Uterus (tissue), 2 donors: Measurements from ENCODE around the gene USP7.

Experiments
- POLR2A ChIP-seq, 2 donors: fragments of 450-650 bp; IDR thresholded peaks; one replicate each; pipeline ENCODE4 v1.6.1; 2016; ENCODE audit warnings: antibody characterized with exemption in 2 of 2, mild to moderate bottlenecking in 1 of 2, moderate library complexity in 1 of 2
- TF ChIP-seq, protein P1 (sequence below), 4 experiments: fragments of 200-600 bp in 2 of 4; fragments of 450-650 bp in 2 of 4; sonication (generic) in 2 of 4; IDR thresholded peaks; one replicate each; pipeline ENCODE4 v1.5.1; 2016 to 2019; ENCODE audit warnings: antibody characterized with exemption in 4 of 4, mild to moderate bottlenecking in 2 of 4, moderate library complexity in 1 of 4

DNA sequence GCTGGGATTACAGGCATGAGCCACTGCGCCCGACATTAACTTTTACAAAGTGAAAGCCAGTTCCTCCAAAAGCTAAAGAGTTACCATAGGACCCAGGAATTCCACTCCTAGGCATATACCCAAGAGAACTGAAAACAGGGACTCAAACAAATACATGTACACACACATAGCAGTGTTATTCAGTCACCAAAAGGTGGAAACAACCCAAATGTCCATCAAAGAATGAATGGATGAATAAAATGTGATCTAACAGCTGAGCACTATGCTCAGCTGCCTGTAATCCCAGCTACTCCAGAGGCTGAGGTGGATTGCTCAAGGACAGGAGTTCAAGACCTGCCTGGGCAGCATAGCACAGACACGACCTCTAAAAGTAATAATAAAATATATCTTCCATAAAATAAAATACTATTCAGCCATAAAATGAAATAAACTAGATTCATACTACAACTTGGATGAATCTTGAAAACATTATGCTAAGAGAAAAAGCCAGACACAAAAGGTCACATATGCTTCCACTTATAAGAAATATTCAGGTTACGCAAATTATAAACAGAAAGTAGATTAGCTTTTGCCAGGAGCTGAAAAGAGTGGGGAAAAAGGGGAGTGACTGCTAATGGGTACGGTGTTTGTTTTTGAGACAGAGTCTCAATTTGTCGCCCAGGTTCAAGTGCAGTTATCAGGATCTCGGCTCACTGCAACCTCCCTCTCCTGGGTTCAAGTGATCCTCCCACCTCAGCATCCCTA lies 9.3 kb upstream of the USP7 start:
- TF ChIP-seq, protein P1, sequence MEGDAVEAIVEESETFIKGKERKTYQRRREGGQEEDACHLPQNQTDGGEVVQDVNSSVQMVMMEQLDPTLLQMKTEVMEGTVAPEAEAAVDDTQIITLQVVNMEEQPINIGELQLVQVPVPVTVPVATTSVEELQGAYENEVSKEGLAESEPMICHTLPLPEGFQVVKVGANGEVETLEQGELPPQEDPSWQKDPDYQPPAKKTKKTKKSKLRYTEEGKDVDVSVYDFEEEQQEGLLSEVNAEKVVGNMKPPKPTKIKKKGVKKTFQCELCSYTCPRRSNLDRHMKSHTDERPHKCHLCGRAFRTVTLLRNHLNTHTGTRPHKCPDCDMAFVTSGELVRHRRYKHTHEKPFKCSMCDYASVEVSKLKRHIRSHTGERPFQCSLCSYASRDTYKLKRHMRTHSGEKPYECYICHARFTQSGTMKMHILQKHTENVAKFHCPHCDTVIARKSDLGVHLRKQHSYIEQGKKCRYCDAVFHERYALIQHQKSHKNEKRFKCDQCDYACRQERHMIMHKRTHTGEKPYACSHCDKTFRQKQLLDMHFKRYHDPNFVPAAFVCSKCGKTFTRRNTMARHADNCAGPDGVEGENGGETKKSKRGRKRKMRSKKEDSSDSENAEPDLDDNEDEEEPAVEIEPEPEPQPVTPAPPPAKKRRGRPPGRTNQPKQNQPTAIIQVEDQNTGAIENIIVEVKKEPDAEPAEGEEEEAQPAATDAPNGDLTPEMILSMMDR (IDR thresholded peaks at IDR 0.05), result no peak
- no peak for TF ChIP-seq POLR2A (IDR thresholded peaks at IDR 0.05)
